T-helper 2 cell (primary cell): ENCODE data around the gene PALLD.

Experiments
- DNase-seq, 5 experiments: peaks; one replicate each; pipeline versions ENCODE4 v3.0.0 to v3.0.0-alpha.2; 2012 to 2022

The PALLD gene

GRCh38 chr4:168560184-168561180 lies 63.6 kb downstream of the PALLD start:
- no peak for DNase-seq

- DNase-seq: no peak
Measured at GRCh38 chr4:168562041-168562571, 65.3 kb downstream of the PALLD start.

- no peak for DNase-seq
Measured at GRCh38 chr4:168564023-168564422, 67.2 kb downstream of the PALLD start.

- no peak for DNase-seq
Measured at GRCh38 chr4:168565130-168565529, 68.3 kb downstream of the PALLD start.

GRCh38 chr4:168566726-168567125 lies 69.9 kb downstream of the PALLD start:
- DNase-seq: no peak

- DNase-seq: peak in 1 of 5 experiments; percentile 3
Measured at GRCh38 chr4:168569066-168569930, 72.4 kb downstream of the PALLD start.

GRCh38 chr4:168569931-168570276 lies 73.1 kb downstream of the PALLD start:
- DNase-seq: no peak

GRCh38 chr4:168570466-168570865 lies 73.6 kb downstream of the PALLD start:
- no peak for DNase-seq

GRCh38 chr4:168572002-168572401 lies 75.2 kb downstream of the PALLD start:
- DNase-seq: no peak

- DNase-seq: no peak
Measured at GRCh38 chr4:168573870-168574269, 77.0 kb downstream of the PALLD start.

- DNase-seq: no peak
Measured at GRCh38 chr4:168574581-168575295, 77.9 kb downstream of the PALLD start.

GRCh38 chr4:168575473-168575872 lies 78.6 kb downstream of the PALLD start:
- no peak for DNase-seq

GRCh38 chr4:168577624-168578023 lies 80.8 kb downstream of the PALLD start:
- DNase-seq: no peak

GRCh38 chr4:168580228-168580627 lies 83.4 kb downstream of the PALLD start:
- no peak for DNase-seq

- DNase-seq: peak in 1 of 5 experiments; percentile 10
Measured at GRCh38 chr4:168584321-168584771, 87.5 kb downstream of the PALLD start.

- DNase-seq: peak in 1 of 5 experiments; percentile 38
Measured at GRCh38 chr4:168585168-168586091, 88.6 kb downstream of the PALLD start.

- no peak for DNase-seq
Measured at GRCh38 chr4:168586926-168587325, 90.1 kb downstream of the PALLD start.

- DNase-seq: no peak
Measured at GRCh38 chr4:168587411-168588125, 90.7 kb downstream of the PALLD start.

- DNase-seq: no peak
Measured at GRCh38 chr4:168588916-168589531, 92.2 kb downstream of the PALLD start.

GRCh38 chr4:168592676-168593075 lies 95.8 kb downstream of the PALLD start:
- DNase-seq: no peak
